Lower leg skin (tissue), 4 donors: ENCODE results near the gene FAM227B. TPM values are rescaled to one million over a fixed set of nuclear protein-coding genes. Genes with fewer than 3 reads are reported as not detected.
"Not testable (repeated sequence)": the region's sequence is repeated elsewhere in the genome, so short reads cannot be mapped to it uniquely, and the experiment has no call there.

Source experiments
- DNase-seq, 2 donors: peaks; one replicate each; pipeline ENCODE4 v3.0.0-alpha.2; 2019; ENCODE audit warnings: low spot score in 2 of 2
- H3K4me3 ChIP-seq: fragments of 200-600 bp; sonication (generic); 2 replicates; pipeline ENCODE4 v1.5.1; 2017; ENCODE audit warnings: mild to moderate bottlenecking, low read depth; ENCODE audit not compliant: poor library complexity, severe bottlenecking
- CTCF ChIP-seq, 3 donors: fragments of 450-650 bp; IDR thresholded peaks; one replicate each; pipeline ENCODE4 v1.5.1; 2016; ENCODE audit warnings: antibody characterized with exemption in 3 of 3, mild to moderate bottlenecking in 3 of 3, moderate library complexity in 2 of 3
- POLR2A ChIP-seq, 2 donors: fragments of 450-650 bp; IDR thresholded peaks; one replicate each; pipeline ENCODE4 v1.6.1; 2016 to 2017; ENCODE audit warnings: antibody characterized with exemption in 2 of 2, mild to moderate bottlenecking in 1 of 2, moderate library complexity in 1 of 2
- WGBS, 2 donors: methylation state at CpG; one replicate each; pipeline ENCODE4 v1.1.5; 2018; 5-methylcytosine and 5-hydroxymethylcytosine counted together
- intact Hi-C: fragments of 100-400 bp; cut with DNase I; formaldehyde crosslinking; loops from one replicate; pipeline ENCODE4 v1.15.0; 2023; ENCODE audit warnings: low total_unique reads
- total RNA-seq, 4 donors: library from RNA; depleted of rRNA; stranded (reverse); fragments of >200 nt; gene quantifications; one replicate each; pipeline ENCODE4 v1.1.0, GENCODE V29; 2016

FAM227B gene
- total RNA-seq, 4 donors from 2014 or later: 3.7 to 9.4 (median 5.5) TPM

DNA sequence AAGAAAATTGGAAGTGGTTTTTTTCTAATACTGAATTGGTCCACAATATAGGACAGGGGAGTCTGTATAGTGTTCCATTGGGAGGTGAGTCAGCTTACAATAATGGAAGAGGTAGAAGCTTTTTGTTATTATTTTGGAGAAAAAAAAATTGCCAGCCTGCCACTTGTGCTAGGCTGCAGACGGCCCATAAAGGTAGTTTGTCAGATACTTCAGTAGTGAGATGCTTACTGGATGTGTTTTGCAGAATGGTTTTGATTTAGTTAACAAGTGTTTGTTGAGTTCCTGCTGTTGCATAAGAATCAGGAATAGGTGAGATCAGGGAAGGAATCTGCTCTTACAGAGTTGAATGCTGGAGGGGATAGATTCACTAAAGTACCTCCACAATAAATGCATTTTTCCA is 1.3 kb upstream of the FAM227B start:
- peak overlapping the region; percentile 66 for H3K4me3 ChIP-seq
- DNase-seq: no peak
- WGBS, 2 donors: 26 to 32% methylated on average over 1 of the region's 1 CpG
- intact Hi-C loops: no loop called here
- TF ChIP-seq CTCF (IDR thresholded peaks at IDR 0.05): no peak
- no peak for TF ChIP-seq POLR2A (IDR thresholded peaks at IDR 0.05)

- 8 to 10% methylated on average over 8 of the region's 8 CpGs for WGBS, 2 donors
- intact Hi-C loops: no loop called here
- peak overlapping the region; percentile 66 for H3K4me3 ChIP-seq
- DNase-seq: no peak
- TF ChIP-seq POLR2A (IDR thresholded peaks at IDR 0.05) (no peak), CTCF (IDR thresholded peaks at IDR 0.05) (no peak)
Observed at GRCh38 chr15:49621401-49621811, 788 bp upstream of the FAM227B start.

- TF ChIP-seq POLR2A (IDR thresholded peaks at IDR 0.05) (no peak), CTCF (IDR thresholded peaks at IDR 0.05) (no peak)
- 1 to 2% methylated on average over 6 of the region's 6 CpGs for WGBS, 2 donors
- DNase-seq: no peak
- no peak overlapping the region for H3K4me3 ChIP-seq
- intact Hi-C loops: no loop called here
Observed at GRCh38 chr15:49620199-49620598, 419 bp downstream of the FAM227B start.

DNA sequence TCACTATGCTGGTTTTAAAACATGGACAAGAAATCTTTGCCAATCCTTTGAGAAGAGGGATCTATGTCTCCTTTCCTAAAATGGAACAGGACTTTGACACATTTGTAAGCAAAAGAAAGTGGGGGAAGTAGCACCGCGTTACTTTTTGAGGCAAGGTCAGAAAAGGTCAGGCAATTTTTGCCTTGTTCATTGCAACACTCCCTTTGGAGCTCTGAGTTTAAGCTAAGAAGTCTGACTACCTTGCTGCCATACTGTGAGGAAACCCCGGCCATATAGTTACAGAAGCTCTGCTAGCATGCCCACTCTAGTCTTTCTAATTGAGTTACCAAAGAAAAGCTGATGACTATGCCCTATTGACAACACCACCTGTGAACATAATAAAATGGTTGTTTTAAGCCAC is 1.4 kb downstream of the FAM227B start:
- DNase-seq: no peak
- no peak overlapping the region for H3K4me3 ChIP-seq
- intact Hi-C loops: no loop called here
- TF ChIP-seq POLR2A (IDR thresholded peaks at IDR 0.05) (no peak), CTCF (IDR thresholded peaks at IDR 0.05) (no peak)
- WGBS, 2 donors: 80 to 84% methylated on average over 3 of the region's 3 CpGs

DNA sequence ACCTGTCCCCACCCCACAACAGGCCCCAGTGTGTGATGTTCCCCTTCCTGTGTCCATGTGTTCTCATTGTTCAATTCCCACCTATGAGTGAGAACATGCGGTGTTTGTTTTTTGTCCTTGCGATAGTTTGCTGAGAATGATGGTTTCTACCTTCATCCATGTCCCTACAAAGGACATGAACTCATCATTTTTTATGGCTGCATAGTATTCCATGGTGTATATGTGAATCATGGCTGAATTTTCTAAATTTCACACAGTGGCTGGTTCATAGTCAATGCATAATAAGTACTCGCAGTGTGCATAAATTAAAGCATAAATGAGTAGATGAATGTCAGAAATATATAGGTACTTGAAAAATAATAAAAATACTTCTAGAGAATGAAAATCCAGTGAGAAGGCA is 8.4 kb downstream of the FAM227B start:
- intact Hi-C loops, DNase-seq, H3K4me3 ChIP-seq: not testable (repeated sequence)
- WGBS, 2 donors: 98 to 99% methylated on average over 3 of the region's 3 CpGs

DNA sequence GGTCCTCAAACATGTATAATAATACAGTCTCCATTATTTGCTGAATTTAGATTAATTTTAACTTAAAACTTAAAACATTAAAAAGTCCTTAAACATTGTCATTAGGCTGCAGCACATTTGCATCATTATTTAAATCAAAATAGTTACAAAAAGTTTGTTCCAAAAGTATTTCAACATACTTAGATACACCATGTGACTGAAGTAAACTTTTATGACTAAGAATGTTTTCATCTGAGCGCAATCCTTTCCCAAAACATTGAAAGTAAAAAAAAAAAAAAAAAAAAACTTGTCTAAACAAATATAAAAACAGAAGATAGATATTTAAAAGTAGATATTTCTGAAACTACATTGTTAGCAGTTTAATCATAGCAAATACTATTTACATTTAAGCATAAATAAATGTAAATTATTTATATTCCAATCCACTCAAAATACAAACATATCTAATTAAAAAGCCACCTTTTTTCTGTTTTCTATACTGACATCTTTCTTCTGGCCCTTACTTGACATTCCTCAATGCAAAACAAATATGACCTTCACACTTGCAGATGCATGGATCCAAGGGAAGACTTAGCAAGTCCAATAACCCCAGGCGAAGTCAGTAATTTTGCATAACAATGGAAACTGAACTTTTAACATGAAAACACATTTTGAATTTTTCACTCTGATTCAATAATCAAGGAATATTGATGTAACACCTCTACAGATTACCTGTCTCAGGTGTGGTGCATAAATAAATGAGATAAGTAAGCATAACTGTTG is 10.3 kb downstream of the FAM227B start:
- intact Hi-C loops: no loop called here
- TF ChIP-seq CTCF (IDR thresholded peaks at IDR 0.05): no peak
- TF ChIP-seq POLR2A (IDR thresholded peaks at IDR 0.05): no peak
- WGBS, 2 donors: 82 to 84% methylated on average over 2 of the region's 2 CpGs
- DNase-seq: no peak
- no peak overlapping the region for H3K4me3 ChIP-seq
